Spleen (tissue), 11 donors: ENCODE data around the gene EPHA4. TPM values are rescaled to one million over a fixed set of nuclear protein-coding genes. Genes with fewer than 3 reads are reported as not detected.

Source experiments
- DNase-seq: peaks from one replicate; pipeline ENCODE4 v3.0.0-alpha.2; 2020
- H3K27ac ChIP-seq, 8 donors: fragments of 200-600 bp; sonication (generic) in 7 of 8; 1 replicate in 4 of 8; 2 replicates in 4 of 8; pipeline versions ENCODE4 v1.5.0 to v1.8.0; 2016 to 2021; ENCODE audit warnings: inconsistent platforms in 4 of 8, mild to moderate bottlenecking in 4 of 8, moderate library complexity in 1 of 8
- H3K27me3 ChIP-seq, 7 donors: fragments of 200-600 bp; sonication (generic) in 6 of 7; replicated peaks in 1 of 7; 1 replicate in 4 of 7; 2 replicates in 3 of 7; pipeline versions ENCODE4 v1.5.0 to v1.8.0; 2016 to 2021; ENCODE audit warnings: inconsistent platforms in 3 of 7, mild to moderate bottlenecking in 1 of 7
- H3K36me3 ChIP-seq, 6 donors: fragments of 200-600 bp; sonication (generic) in 5 of 6; 1 replicate in 4 of 6; 2 replicates in 2 of 6; pipeline versions ENCODE4 v1.5.0 to v1.8.0; 2016 to 2021; ENCODE audit warnings: inconsistent platforms in 2 of 6
- H3K4me1 ChIP-seq, 6 donors: fragments of 200-600 bp; sonication (generic) in 5 of 6; 1 replicate in 3 of 6; 2 replicates in 3 of 6; pipeline versions ENCODE4 v1.5.0 to v1.8.0; 2016 to 2021; ENCODE audit warnings: inconsistent platforms in 3 of 6
- H3K4me3 ChIP-seq, 8 donors: fragments of 200-600 bp; sonication (generic) in 7 of 8; 1 replicate in 4 of 8; 2 replicates in 4 of 8; pipeline versions ENCODE4 v1.5.0 to v1.8.0; 2016 to 2021; ENCODE audit warnings: inconsistent platforms in 4 of 8, mild to moderate bottlenecking in 4 of 8, moderate library complexity in 2 of 8
- H3K9me3 ChIP-seq, 8 donors: fragments of 200-600 bp; sonication (generic) in 7 of 8; 1 replicate in 4 of 8; 2 replicates in 4 of 8; pipeline versions ENCODE4 v1.5.0 to v1.8.0; 2016 to 2021; ENCODE audit warnings: inconsistent platforms in 4 of 8
- POLR2A ChIP-seq, 3 donors: fragments of 450-650 bp; IDR thresholded peaks; one replicate each; pipeline ENCODE4 v1.5.1; 2017; ENCODE audit warnings: antibody characterized with exemption in 3 of 3, mild to moderate bottlenecking in 1 of 3
- POLR2AphosphoS5 ChIP-seq, 3 donors: sonication (generic); formaldehyde crosslinking; IDR thresholded peaks; one replicate each; pipeline ENCODE4 v1.5.1; 2017; ENCODE audit warnings: antibody characterized with exemption in 3 of 3
- WGBS, 5 donors: extraction: QIAGEN DNeasy Blood & Tissue Kit in 3 of 5; methylation state at CpG; one replicate each; pipeline versions ENCODE4 v1.1.5 to v1.1.7; 2013 to 2018; 5-methylcytosine and 5-hydroxymethylcytosine counted together
- intact Hi-C: fragments of 100-400 bp; cut with DNase I; formaldehyde crosslinking; loops from one replicate; pipeline ENCODE4 v1.15.0; 2023; ENCODE audit warnings: low total_unique reads
- polyA plus RNA-seq, 3 donors: library from polyadenylated mRNA; stranded (reverse); fragments of 200-250 nt; gene quantifications; one replicate each; pipeline ENCODE4 v1.2.1, GENCODE V29; 2013
- total RNA-seq, 7 donors: library from RNA; depleted of rRNA in 3 of 7; stranded (reverse); fragments of >200 nt in 3 of 7; fragmentation: NEBNext Ultra II Directional in 4 of 7; extraction: Animal tissue kit (Norgen Biotek cat#: 25700) in 4 of 7; gene quantifications; one replicate each; pipeline versions ENCODE4 v1.1.0 to v1.2.1, GENCODE V29; 2016 to 2021
- TF ChIP-seq, protein P1 (sequence below), 11 experiments: fragments of 200-600 bp in 7 of 11; fragments of 450-650 bp in 4 of 11; sonication (generic) in 4 of 11; IDR thresholded peaks in 8 of 11; conservative IDR thresholded peaks in 3 of 11; 1 replicate in 7 of 11; 2 replicates in 4 of 11; pipeline versions ENCODE4 v1.4.0 to v1.8.0; 2016 to 2021; ENCODE audit warnings: antibody characterized with exemption in 11 of 11, inconsistent platforms in 4 of 11, mild to moderate bottlenecking in 1 of 11
- donor health status: healthy with polysubstance abuse.
- donor health status: DM: no; HTN: no; CAD: no; lungs with moderate emphysema.
- donor health status: DM: no; HTN: no; CAD: no.
- donor health status: Bipolar disorder and iron deficiency.
- donor health status: healthy.
- donor health status: DM: no; HTN: no; CAD: no.
- donor health status: DM: yes; HTN: yes; CAD: no.

The EPHA4 gene
- total and polyA plus RNA-seq, 10 donors, result 0.80 to 21.0 (median 14.0) TPM

DNA sequence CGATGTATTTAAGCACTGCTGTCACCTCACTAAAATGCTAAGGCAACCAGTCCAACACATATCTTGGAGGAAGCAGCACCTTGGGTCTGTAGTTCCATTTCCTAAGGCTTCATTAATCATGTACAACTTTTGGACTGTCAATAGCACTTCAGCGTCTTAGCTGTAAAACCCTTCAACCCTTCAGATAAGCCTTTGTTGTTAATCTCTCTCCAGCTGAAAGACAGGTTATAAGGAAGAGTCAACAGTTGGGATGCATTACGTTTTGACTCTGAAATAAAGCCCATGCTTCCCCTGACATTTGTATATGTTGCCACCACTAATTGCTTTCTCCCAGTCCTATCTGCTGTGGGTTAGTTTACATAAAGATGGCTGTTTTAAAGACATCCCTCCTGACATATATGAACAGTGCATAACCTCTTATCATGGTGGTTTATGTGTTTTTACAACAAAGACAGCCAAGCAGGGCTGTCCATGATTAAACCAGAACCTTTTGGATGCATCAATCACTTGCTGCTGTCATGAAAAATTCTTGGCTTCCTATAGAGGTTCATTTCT, 81.5 kb downstream of the EPHA4 start:
- WGBS, 5 donors, result 44 to 71% (median 49%) methylated on average over 3 of the region's 3 CpGs

GRCh38 chr2:221488136-221488807, 83.8 kb downstream of the EPHA4 start:
- Histone ChIP-seq H3K4me1 (no peaks in the 10 kb centered on the region), H3K9me3 (no peaks in the 10 kb centered on the region), H3K27me3 (no peaks in the 10 kb centered on the region), H3K4me3 (no peak overlapping the region), H3K36me3 (no peaks in the 10 kb centered on the region), H3K27ac (no peak overlapping the region)
- TF ChIP-seq, protein P1, sequence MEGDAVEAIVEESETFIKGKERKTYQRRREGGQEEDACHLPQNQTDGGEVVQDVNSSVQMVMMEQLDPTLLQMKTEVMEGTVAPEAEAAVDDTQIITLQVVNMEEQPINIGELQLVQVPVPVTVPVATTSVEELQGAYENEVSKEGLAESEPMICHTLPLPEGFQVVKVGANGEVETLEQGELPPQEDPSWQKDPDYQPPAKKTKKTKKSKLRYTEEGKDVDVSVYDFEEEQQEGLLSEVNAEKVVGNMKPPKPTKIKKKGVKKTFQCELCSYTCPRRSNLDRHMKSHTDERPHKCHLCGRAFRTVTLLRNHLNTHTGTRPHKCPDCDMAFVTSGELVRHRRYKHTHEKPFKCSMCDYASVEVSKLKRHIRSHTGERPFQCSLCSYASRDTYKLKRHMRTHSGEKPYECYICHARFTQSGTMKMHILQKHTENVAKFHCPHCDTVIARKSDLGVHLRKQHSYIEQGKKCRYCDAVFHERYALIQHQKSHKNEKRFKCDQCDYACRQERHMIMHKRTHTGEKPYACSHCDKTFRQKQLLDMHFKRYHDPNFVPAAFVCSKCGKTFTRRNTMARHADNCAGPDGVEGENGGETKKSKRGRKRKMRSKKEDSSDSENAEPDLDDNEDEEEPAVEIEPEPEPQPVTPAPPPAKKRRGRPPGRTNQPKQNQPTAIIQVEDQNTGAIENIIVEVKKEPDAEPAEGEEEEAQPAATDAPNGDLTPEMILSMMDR (IDR thresholded peaks at IDR 0.05 in 8 of 11, conservative IDR thresholded peaks at IDR 0.05 in 3 of 11), result no peak
- TF ChIP-seq POLR2A (IDR thresholded peaks at IDR 0.05) (no peak), POLR2AphosphoS5 (IDR thresholded peaks at IDR 0.05) (no peak)
- intact Hi-C loops, result no loop called here
- DNase-seq, result no peak
- WGBS, 5 donors, result 82 to 90% (median 86%) methylated on average over 3 of the region's 3 CpGs

More for the DNA sequence above, 81.5 kb downstream of the EPHA4 start:
- Histone ChIP-seq H3K36me3 (no peaks in the 10 kb centered on the region), H3K27ac (no peak overlapping the region), H3K27me3 (no peaks in the 10 kb centered on the region), H3K4me1 (no peaks in the 10 kb centered on the region), H3K9me3 (no peaks in the 10 kb centered on the region), H3K4me3 (no peak overlapping the region)
- intact Hi-C loops, result no loop called here
- TF ChIP-seq POLR2AphosphoS5 (IDR thresholded peaks at IDR 0.05), result no peak
- no peak for TF ChIP-seq POLR2A (IDR thresholded peaks at IDR 0.05)
- TF ChIP-seq, protein P1 (IDR thresholded peaks at IDR 0.05 in 8 of 11, conservative IDR thresholded peaks at IDR 0.05 in 3 of 11), result no peak
- no peak for DNase-seq

- DNase-seq, result no peak
- TF ChIP-seq POLR2AphosphoS5 (IDR thresholded peaks at IDR 0.05), result no peak
- TF ChIP-seq, protein P1 (IDR thresholded peaks at IDR 0.05 in 8 of 11, conservative IDR thresholded peaks at IDR 0.05 in 3 of 11), result no peak
- TF ChIP-seq POLR2A (IDR thresholded peaks at IDR 0.05), result no peak
- Histone ChIP-seq H3K4me3 (no peak overlapping the region), H3K9me3 (no peaks in the 10 kb centered on the region), H3K27me3 (no peaks in the 10 kb centered on the region), H3K36me3 (peaks cover 0 to 11% (median 0%) of the 10 kb centered on the region in 6 donors), H3K27ac (no peak overlapping the region), H3K4me1 (no peaks in the 10 kb centered on the region)
- intact Hi-C loops, result no loop called here
- WGBS, 5 donors, result 78 to 95% (median 90%) methylated on average over 4 of the region's 4 CpGs
These were observed 86.0 kb downstream of the EPHA4 start for GRCh38 chr2:221486106-221486505.

- no peak for DNase-seq
- TF ChIP-seq POLR2AphosphoS5 (IDR thresholded peaks at IDR 0.05) (no peak), POLR2A (IDR thresholded peaks at IDR 0.05) (no peak)
- TF ChIP-seq, protein P1 (IDR thresholded peaks at IDR 0.05 in 8 of 11, conservative IDR thresholded peaks at IDR 0.05 in 3 of 11), result no peak
- WGBS, 5 donors, result 88 to 93% (median 90%) methylated on average over 5 of the region's 5 CpGs
- Histone ChIP-seq H3K27me3 (no peaks in the 10 kb centered on the region), H3K36me3 (peaks cover 0 to 11% (median 0%) of the 10 kb centered on the region in 6 donors), H3K27ac (no peak overlapping the region), H3K9me3 (no peaks in the 10 kb centered on the region), H3K4me1 (no peaks in the 10 kb centered on the region), H3K4me3 (no peak overlapping the region)
- intact Hi-C loops, result no loop called here
These were observed 86.6 kb downstream of the EPHA4 start for GRCh38 chr2:221485503-221485870.
